HepG2 (cell line): ENCODE results near the gene REEP3. TPM values are rescaled to one million over a fixed set of nuclear protein-coding genes. Genes with fewer than 3 reads are reported as not detected.

ENCODE experiments used
- ATAC-seq: fragments of 200-7000 bp; cut with Tn5 transposase; 3 replicates; pipeline ENCODE4 v1.9.1; 2020; ENCODE audit warnings: mild to moderate bottlenecking, moderate library complexity
- BruUV-seq: library from RNA; stranded (reverse); fragments of 400-500 nt; replicated peaks from 2 replicates; lab custom pipeline; 2021; lab: Mats Ljungman, UMichigan
- CTCF ChIA-PET: fragments of 300-600 bp; formaldehyde crosslinking; extraction: SDS; loops from one replicate; lab custom pipeline; 2021; ENCODE audit warnings: low total read pairs, inconsistent platforms, low intra/inter-chr PET ratio; lab: Yijun Ruan, JAX
- POLR2A ChIA-PET: fragments of 350-600 bp; sonication (Branson Sonifier 250); formaldehyde crosslinking; loops from one replicate; lab custom pipeline; 2020; ENCODE audit warnings: antibody characterized with exemption, inconsistent platforms; lab: Yijun Ruan, JAX
- DNase-seq: peaks from one replicate; pipeline ENCODE4 v3.0.0-alpha.2; 2015; ENCODE audit warnings: low spot score
- FAIRE-seq: peaks from 3 replicates; lab custom pipeline; 2011; peaks lifted over from hg19 to GRCh38; lab: Jason Lieb, UNC
- H2AFZ ChIP-seq: one replicate; pipeline ENCODE4 v1.6.1; 2011; ENCODE audit warnings: low read length, inconsistent platforms
- H3K27ac ChIP-seq: fragments of 300-600 bp; 3 replicates; pipeline ENCODE4 v1.8.0; 2011; ENCODE audit warnings: mixed run types, mild to moderate bottlenecking, mixed read lengths, low read length, inconsistent platforms; ENCODE audit not compliant: insufficient read depth; ENCODE audit errors: extremely low read length
- H3K27me3 ChIP-seq, 2 experiments: fragments of 200-600 bp in 1 of 2; 2 replicates in 1 of 2; 3 replicates in 1 of 2; pipeline versions ENCODE4 v1.6.0 to v1.8.0; 2011; ENCODE audit warnings: low read length in 2 of 2, mild to moderate bottlenecking in 2 of 2, moderate library complexity in 2 of 2, inconsistent platforms in 1 of 2; ENCODE audit not compliant: insufficient read depth in 2 of 2, control insufficient read depth in 1 of 2
- H3K36me3 ChIP-seq, 2 experiments: fragments of 200-600 bp in 1 of 2; replicated peaks in 1 of 2; 2 replicates in 1 of 2; 3 replicates in 1 of 2; pipeline versions ENCODE4 v1.5.1 to v1.8.0; 2011; ENCODE audit warnings: low read length in 2 of 2, inconsistent platforms in 1 of 2; ENCODE audit not compliant: insufficient read depth in 2 of 2, control insufficient read depth in 1 of 2
- H3K4me1 ChIP-seq: 2 replicates; pipeline ENCODE4 v1.5.1; 2012; ENCODE audit warnings: low read length, inconsistent platforms; ENCODE audit not compliant: insufficient read depth
- H3K4me2 ChIP-seq: 2 replicates; pipeline ENCODE4 v1.6.0; 2011; ENCODE audit warnings: low read depth, low read length, inconsistent platforms
- H3K4me3 ChIP-seq, 3 experiments: fragments of 200-600 bp in 1 of 3; sonication (generic), shearing (Covaris generic) in 1 of 3; replicated peaks in 1 of 3; 2 replicates each; pipeline ENCODE4 v1.5.1; 2011 to 2016; ENCODE audit warnings: low read length in 3 of 3, inconsistent platforms in 2 of 3, low read depth in 2 of 3, mild to moderate bottlenecking in 2 of 3, control low read depth in 1 of 3, mixed read lengths in 1 of 3; ENCODE audit not compliant: insufficient read depth in 1 of 3
- H3K79me2 ChIP-seq: one replicate; pipeline ENCODE4 v1.6.1; 2011; ENCODE audit warnings: low read length, inconsistent platforms; ENCODE audit not compliant: insufficient read depth
- H3K9ac ChIP-seq: 2 replicates; pipeline ENCODE4 v1.6.0; 2011; ENCODE audit warnings: mild to moderate bottlenecking, low read depth, low read length, inconsistent platforms; ENCODE audit not compliant: insufficient read depth
- H3K9me3 ChIP-seq: 2 replicates; pipeline ENCODE4 v1.5.1; 2012; ENCODE audit warnings: mild to moderate bottlenecking, low read length
- H4K20me1 ChIP-seq: 2 replicates; pipeline ENCODE4 v1.6.0; 2011; ENCODE audit warnings: inconsistent platforms, mild to moderate bottlenecking, low read length, moderate library complexity; ENCODE audit not compliant: insufficient read depth
- ARNT2 ChIP-seq: sonication (generic); formaldehyde crosslinking; IDR thresholded peaks from 2 replicates; pipeline ENCODE4 v1.8.0; 2022; ENCODE audit warnings: mild to moderate bottlenecking, low read depth, missing genetic modification reagents, moderate library complexity
- CENPT ChIP-seq: sonication (generic); formaldehyde crosslinking; IDR thresholded peaks from 2 replicates; pipeline ENCODE4 v1.8.0; 2022; ENCODE audit warnings: low read depth, mild to moderate bottlenecking, moderate library complexity, missing genetic modification reagents
- CSRNP2 ChIP-seq: sonication (generic); formaldehyde crosslinking; conservative IDR thresholded peaks from 2 replicates; pipeline ENCODE4 v1.8.0; 2022; ENCODE audit warnings: low read depth, missing genetic modification reagents
- FOXO1 ChIP-seq: sonication (generic); formaldehyde crosslinking; IDR thresholded peaks from 2 replicates; pipeline ENCODE4 v1.4.0; 2020; ENCODE audit warnings: missing genetic modification reagents
- KIAA2018 ChIP-seq: sonication (generic); formaldehyde crosslinking; IDR thresholded peaks from 2 replicates; pipeline ENCODE4 v1.5.0; 2020; ENCODE audit warnings: mild to moderate bottlenecking, missing genetic modification reagents, borderline replicate concordance
- LCORL ChIP-seq, 2 experiments: fragments of 450-650 bp in 1 of 2; sonication (generic) in 1 of 2; formaldehyde crosslinking in 1 of 2; IDR thresholded peaks; 2 replicates each; pipeline versions ENCODE4 v1.5.0 to v1.6.1; 2017 to 2020; ENCODE audit warnings: antibody characterized with exemption in 1 of 2, missing genetic modification reagents in 1 of 2
- MAFK ChIP-seq, 2 experiments: IDR thresholded peaks in 1 of 2; conservative IDR thresholded peaks in 1 of 2; 2 replicates each; pipeline ENCODE4 v1.6.1; 2011; ENCODE audit warnings: improper control_type of control experiment in 2 of 2, low read length in 2 of 2
- NFIB ChIP-seq: sonication (generic); formaldehyde crosslinking; IDR thresholded peaks from 2 replicates; pipeline ENCODE4 v1.9.0; 2021; ENCODE audit warnings: missing genetic modification reagents, mild to moderate bottlenecking, borderline replicate concordance
- REPIN1 ChIP-seq: sonication (generic); formaldehyde crosslinking; IDR thresholded peaks from 2 replicates; pipeline ENCODE4 v1.8.0; 2022; ENCODE audit warnings: missing genetic modification reagents, low read depth, mild to moderate bottlenecking, borderline replicate concordance
- RORA ChIP-seq: sonication (generic); formaldehyde crosslinking; IDR thresholded peaks from 2 replicates; pipeline ENCODE4 v1.5.0; 2020; ENCODE audit warnings: mild to moderate bottlenecking, missing genetic modification reagents, moderate library complexity
- RXRA ChIP-seq: sonication (generic); formaldehyde crosslinking; IDR thresholded peaks from 2 replicates; pipeline ENCODE4 v1.5.1; 2020; ENCODE audit warnings: missing genetic modification reagents
- SNRNP70 ChIP-seq: fragments of 200-400 bp; formaldehyde crosslinking; IDR thresholded peaks from 2 replicates; pipeline ENCODE4 v1.6.1; 2017; ENCODE audit warnings: mild to moderate bottlenecking, low read depth, low read length, moderate library complexity
- SP5 ChIP-seq: IDR thresholded peaks from 2 replicates; pipeline ENCODE4 v1.6.1; 2016; ENCODE audit warnings: low read depth, borderline replicate concordance
- SRF ChIP-seq: IDR thresholded peaks from 2 replicates; pipeline ENCODE4 v1.6.1; 2011; ENCODE audit warnings: mild to moderate bottlenecking, low read depth, low read length, moderate library complexity
- U2AF1 ChIP-seq: fragments of 200-400 bp; formaldehyde crosslinking; optimal IDR thresholded peaks from 2 replicates; pipeline ENCODE3; 2017; ENCODE audit warnings: mild to moderate bottlenecking, low read depth, low read length
- ZNF367 ChIP-seq: sonication (generic); formaldehyde crosslinking; IDR thresholded peaks from 2 replicates; pipeline ENCODE4 v1.4.0; 2020; ENCODE audit warnings: missing genetic modification reagents, borderline replicate concordance
- ZNF615 ChIP-seq: sonication (generic); formaldehyde crosslinking; IDR thresholded peaks from 2 replicates; pipeline ENCODE4 v1.5.0; 2020; ENCODE audit warnings: mild to moderate bottlenecking, missing genetic modification reagents, borderline replicate concordance
- WGBS: methylation state at CpG from one replicate; pipeline ENCODE4 v1.1.6; 2017; ENCODE audit warnings: low lambda C conversion rate; 5-methylcytosine and 5-hydroxymethylcytosine counted together
- in situ Hi-C: cut with HindIII; loops from 2 replicates; pipeline ENCODE4 v1.10.0; 2017; ENCODE audit warnings: low pct_unique_long_range_greater_than_20kb; ENCODE audit not compliant: extremely low pct_ligation_motif_present
- intact Hi-C: fragments of 100-400 bp; cut with micrococcal nuclease; formaldehyde crosslinking; loops from one replicate; pipeline ENCODE4 v1.10.0; 2022; ENCODE audit not compliant: unreplicated experiment
- polyA plus RNA-seq, 8 experiments: library from polyadenylated mRNA; depleted of rRNA in 3 of 8; stranded (reverse) in 7 of 8; unstranded in 1 of 8; fragments of >200 nt; fragmentation: Illumina TruSeq in 4 of 8; extraction: Trizol in 4 of 8; gene quantifications; 2 replicates each; pipeline versions ENCODE4 v1.2.1 to v1.2.3, GENCODE V29; 2011 to 2016; ENCODE audit warnings: low read depth in 4 of 8, missing spikeins in 1 of 8, mixed read lengths in 1 of 8; ENCODE audit not compliant: insufficient read depth in 1 of 8
- total RNA-seq, 5 experiments: library from RNA; depleted of rRNA; stranded (reverse); fragments of >200 nt; fragmentation: Illumina TruSeq; extraction: Trizol; gene quantifications; 2 replicates each; pipeline ENCODE4 v1.2.3, GENCODE V29; 2016; ENCODE audit warnings: low read depth in 1 of 5

The REEP3 gene
- total and polyA plus RNA-seq, 2 of the 13 experiments (the other 11 are each of a cell fraction or from before 2014, with no cell fraction given) = 7.1 to 31.4 TPM

GRCh38 chr10:63576501-63576900, 55.3 kb downstream of the REEP3 start:
- Histone ChIP-seq H3K79me2 (no peaks in the 10 kb centered on the region), H3K27ac (no peak overlapping the region), H3K9me3 (no peaks in the 10 kb centered on the region), H3K4me2 (no peak overlapping the region), H3K36me3 (peaks cover 0 to 2% of the 10 kb centered on the region in 2 experiments; a peak in 3 of 5 replicates), H3K4me1 (no peaks in the 10 kb centered on the region), H3K9ac (no peak overlapping the region), H2AFZ (no peak overlapping the region), H3K27me3 (no peaks in the 10 kb centered on the region), H3K4me3 (no peak overlapping the region), H4K20me1 (no peaks in the 10 kb centered on the region)
- whole genome bisulfite sequencing = 97% methylated on average over 1 of the region's 1 CpG
- DNase-seq (no peak), ATAC-seq (no peak), FAIRE-seq (no peak)
- intact Hi-C loops = no loop called here
- TF ChIP-seq NFIB (CRISPR knock-in tag) = no peak
- TF ChIP-seq KIAA2018 (CRISPR knock-in tag) = no peak
- no peak for TF ChIP-seq CSRNP2 (CRISPR knock-in tag)
- TF ChIP-seq CENPT (CRISPR knock-in tag) = no peak
- no peak for TF ChIP-seq REPIN1
- TF ChIP-seq ZNF367 (CRISPR knock-in tag) = no peak
- TF ChIP-seq SRF = no peak
- no peak for TF ChIP-seq SNRNP70
- no peak for TF ChIP-seq ARNT2 (CRISPR knock-in tag)
- TF ChIP-seq U2AF1 = no peak
- no peak for TF ChIP-seq LCORL (IDR thresholded peaks at IDR 0.05)
- TF ChIP-seq LCORL (CRISPR knock-in tag; IDR thresholded peaks at IDR 0.05) = no peak
- no peak for TF ChIP-seq RXRA (CRISPR knock-in tag)
- no peak for TF ChIP-seq ZNF615 (CRISPR knock-in tag)
- TF ChIP-seq RORA (CRISPR knock-in tag) = no peak
- no peak for TF ChIP-seq FOXO1 (CRISPR knock-in tag)
- TF ChIP-seq MAFK (conservative IDR thresholded peaks at IDR 0.05 in 1 of 2, IDR thresholded peaks at IDR 0.05 in 1 of 2; ENCODE audit: low read length in 2 of 2) = no peak
- no peak for TF ChIP-seq SP5 (CRISPR knock-in tag)
- ChIA-PET CTCF (no interaction called here), POLR2A (no interaction called here)
- in situ Hi-C loops = no loop called here
- BruUV-seq = no TSS peak
